Measurements from ENCODE around the gene VPS39.

VPS39 gene

DNA sequence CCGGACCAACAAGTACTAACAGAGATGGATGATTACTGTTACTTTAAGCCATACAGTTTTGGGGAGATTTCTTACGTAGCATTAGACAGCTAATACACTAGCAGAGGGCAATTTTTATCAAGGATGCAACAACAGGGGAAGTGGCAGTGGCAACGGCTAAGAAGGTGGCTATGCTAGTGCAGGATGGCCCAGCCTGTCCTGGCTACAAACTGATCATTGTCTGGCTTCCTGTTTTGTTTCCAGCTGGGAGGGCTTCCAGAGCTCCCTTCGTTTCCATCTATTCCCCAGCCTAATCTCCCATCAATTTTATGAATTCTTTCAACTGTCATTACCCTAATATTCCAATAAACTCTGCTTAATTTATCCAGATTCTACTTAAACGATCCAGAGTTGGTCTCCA, 35.6 kb downstream of the VPS39 start:
- H3K9me3 ChIP-seq (replicated peaks; ENCODE audit: insufficient read depth, low read length) = no peaks in the 10 kb centered on the region
- TF ChIP-seq EZH2 (optimal IDR thresholded peaks at IDR 0.05; ENCODE audit: low read depth, low read length) = no peak
- TF ChIP-seq, protein P1, sequence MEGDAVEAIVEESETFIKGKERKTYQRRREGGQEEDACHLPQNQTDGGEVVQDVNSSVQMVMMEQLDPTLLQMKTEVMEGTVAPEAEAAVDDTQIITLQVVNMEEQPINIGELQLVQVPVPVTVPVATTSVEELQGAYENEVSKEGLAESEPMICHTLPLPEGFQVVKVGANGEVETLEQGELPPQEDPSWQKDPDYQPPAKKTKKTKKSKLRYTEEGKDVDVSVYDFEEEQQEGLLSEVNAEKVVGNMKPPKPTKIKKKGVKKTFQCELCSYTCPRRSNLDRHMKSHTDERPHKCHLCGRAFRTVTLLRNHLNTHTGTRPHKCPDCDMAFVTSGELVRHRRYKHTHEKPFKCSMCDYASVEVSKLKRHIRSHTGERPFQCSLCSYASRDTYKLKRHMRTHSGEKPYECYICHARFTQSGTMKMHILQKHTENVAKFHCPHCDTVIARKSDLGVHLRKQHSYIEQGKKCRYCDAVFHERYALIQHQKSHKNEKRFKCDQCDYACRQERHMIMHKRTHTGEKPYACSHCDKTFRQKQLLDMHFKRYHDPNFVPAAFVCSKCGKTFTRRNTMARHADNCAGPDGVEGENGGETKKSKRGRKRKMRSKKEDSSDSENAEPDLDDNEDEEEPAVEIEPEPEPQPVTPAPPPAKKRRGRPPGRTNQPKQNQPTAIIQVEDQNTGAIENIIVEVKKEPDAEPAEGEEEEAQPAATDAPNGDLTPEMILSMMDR (IDR thresholded peaks at IDR 0.05; ENCODE audit: low read length) = no peak
- no peak for TF ChIP-seq EZH2phosphoT487 (IDR thresholded peaks at IDR 0.05; ENCODE audit: low read length)
- H3K4me1 ChIP-seq (ENCODE audit: low read length) = peaks cover 14% of the 10 kb centered on the region
- H3K27ac ChIP-seq (ENCODE audit: low read length) = no peak overlapping the region
- H3K9ac ChIP-seq (ENCODE audit: low read length) = no peak overlapping the region
- H2AFZ ChIP-seq (ENCODE audit: low read length) = no peak overlapping the region
- no peak for DNase-seq
- H3K36me3 ChIP-seq (replicated peaks; ENCODE audit: insufficient read depth, low read length) = peaks cover 6% of the 10 kb centered on the region; the same call in 1 of the 2 replicates
- no peaks in the 10 kb centered on the region for H3K27me3 ChIP-seq (replicated peaks; ENCODE audit: insufficient read depth, low read length)
- H3K9me2 ChIP-seq (replicated peaks; ENCODE audit: insufficient read depth, low read length) = no peaks in the 10 kb centered on the region
- H3F3A ChIP-seq (ENCODE audit: insufficient read depth, low read length) = no peaks in the 10 kb centered on the region
- H4K20me1 ChIP-seq (ENCODE audit: insufficient read depth, low read length) = no peaks in the 10 kb centered on the region
- H3K79me2 ChIP-seq (ENCODE audit: low read length) = no peaks in the 10 kb centered on the region
- H3K4me3 ChIP-seq (ENCODE audit: low read length) = no peak overlapping the region
- no peak overlapping the region for H3K4me2 ChIP-seq (ENCODE audit: low read depth, low read length)

DNA sequence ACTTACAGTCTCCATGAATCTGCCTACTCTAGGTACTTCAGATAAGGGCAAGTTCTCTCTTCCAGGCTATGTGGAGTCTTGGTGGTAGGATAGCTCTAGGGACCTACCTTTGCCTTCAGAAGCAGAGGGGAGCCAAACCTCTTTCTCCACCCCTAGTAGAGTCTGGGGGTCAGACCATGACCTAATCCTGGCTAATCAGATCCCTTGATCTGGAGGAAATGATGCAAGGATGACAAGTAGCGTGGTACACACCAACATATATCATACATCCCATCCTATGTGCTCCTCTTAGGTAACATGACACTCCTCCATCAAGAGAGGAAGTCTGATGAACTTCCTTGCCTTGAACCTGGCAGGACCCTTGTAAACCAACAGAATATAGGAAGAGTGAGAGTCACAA, 36.3 kb downstream of the VPS39 start:
- peaks cover 6% of the 10 kb centered on the region; the same call in 1 of the 2 replicates for H3K36me3 ChIP-seq (replicated peaks; ENCODE audit: insufficient read depth, low read length)
- DNase-seq = no peak
- H3K4me3 ChIP-seq (ENCODE audit: low read length) = no peak overlapping the region
- no peaks in the 10 kb centered on the region for H3K27me3 ChIP-seq (replicated peaks; ENCODE audit: insufficient read depth, low read length)
- no peak overlapping the region for H3K27ac ChIP-seq (ENCODE audit: low read length)
- no peak overlapping the region for H3K9ac ChIP-seq (ENCODE audit: low read length)
- H3K79me2 ChIP-seq (ENCODE audit: low read length) = no peaks in the 10 kb centered on the region
- TF ChIP-seq EZH2 (optimal IDR thresholded peaks at IDR 0.05; ENCODE audit: low read depth, low read length) = no peak
- no peak for TF ChIP-seq EZH2phosphoT487 (IDR thresholded peaks at IDR 0.05; ENCODE audit: low read length)
- TF ChIP-seq, protein P1 (IDR thresholded peaks at IDR 0.05; ENCODE audit: low read length) = no peak
- H3F3A ChIP-seq (ENCODE audit: insufficient read depth, low read length) = no peaks in the 10 kb centered on the region
- peaks cover 14% of the 10 kb centered on the region for H3K4me1 ChIP-seq (ENCODE audit: low read length)
- H4K20me1 ChIP-seq (ENCODE audit: insufficient read depth, low read length) = no peaks in the 10 kb centered on the region
- no peaks in the 10 kb centered on the region for H3K9me3 ChIP-seq (replicated peaks; ENCODE audit: insufficient read depth, low read length)
- no peak overlapping the region for H2AFZ ChIP-seq (ENCODE audit: low read length)
- H3K9me2 ChIP-seq (replicated peaks; ENCODE audit: insufficient read depth, low read length) = no peaks in the 10 kb centered on the region
- no peak overlapping the region for H3K4me2 ChIP-seq (ENCODE audit: low read depth, low read length)

DNA sequence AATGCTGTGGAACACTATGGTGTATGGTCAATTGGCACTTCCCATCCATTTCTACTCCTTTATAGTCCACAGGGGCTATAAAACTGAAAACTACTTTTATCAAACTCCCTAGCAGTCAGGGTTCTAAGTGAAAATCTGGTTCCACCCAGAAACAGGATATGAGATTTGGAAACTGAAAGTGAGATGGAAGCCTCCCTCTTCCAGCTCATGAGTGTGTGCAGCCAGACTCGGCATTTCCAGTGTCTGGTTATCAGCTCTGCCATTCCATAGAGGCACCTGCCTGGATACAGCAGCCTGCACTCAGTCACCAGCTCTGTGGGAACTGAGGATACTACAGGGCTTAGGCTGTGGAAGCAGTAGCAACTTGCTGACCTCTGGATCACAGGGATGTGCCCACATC, 37.0 kb downstream of the VPS39 start:
- Histone ChIP-seq H3K27me3 (replicated peaks; ENCODE audit: insufficient read depth, low read length) (no peaks in the 10 kb centered on the region), H3K4me1 (ENCODE audit: low read length) (peaks cover 14% of the 10 kb centered on the region), H3K27ac (ENCODE audit: low read length) (no peak overlapping the region), H4K20me1 (ENCODE audit: insufficient read depth, low read length) (no peaks in the 10 kb centered on the region), H3K79me2 (ENCODE audit: low read length) (no peaks in the 10 kb centered on the region), H3K4me3 (ENCODE audit: low read length) (no peak overlapping the region), H2AFZ (ENCODE audit: low read length) (no peak overlapping the region), H3K9me2 (replicated peaks; ENCODE audit: insufficient read depth, low read length) (no peaks in the 10 kb centered on the region), H3K9ac (ENCODE audit: low read length) (no peak overlapping the region), H3K9me3 (replicated peaks; ENCODE audit: insufficient read depth, low read length) (no peaks in the 10 kb centered on the region), H3F3A (ENCODE audit: insufficient read depth, low read length) (no peaks in the 10 kb centered on the region), H3K4me2 (ENCODE audit: low read depth, low read length) (0 out of 2 replicates have a peak overlapping the region, but pooled peaks have one; percentile 8), H3K36me3 (replicated peaks; ENCODE audit: insufficient read depth, low read length) (peaks cover 6% of the 10 kb centered on the region; the same call in 1 of the 2 replicates)
- TF ChIP-seq EZH2 (optimal IDR thresholded peaks at IDR 0.05; ENCODE audit: low read depth, low read length) (no peak), EZH2phosphoT487 (IDR thresholded peaks at IDR 0.05; ENCODE audit: low read length) (no peak)
- TF ChIP-seq, protein P1 (IDR thresholded peaks at IDR 0.05; ENCODE audit: low read length) = no peak
- DNase-seq = peak; percentile 19

Measured in MM.1S (cell line).